Breast epithelium (tissue), 3 donors: Measurements from ENCODE around the gene CA10.

Experiments
- CTCF ChIP-seq, 3 donors: fragments of 450-650 bp; IDR thresholded peaks; one replicate each; pipeline ENCODE4 v1.5.1; 2016 to 2017; ENCODE audit warnings: antibody characterized with exemption in 3 of 3, mild to moderate bottlenecking in 3 of 3, moderate library complexity in 3 of 3
- POLR2A ChIP-seq: fragments of 450-650 bp; IDR thresholded peaks from one replicate; pipeline ENCODE4 v1.6.1; 2016; ENCODE audit warnings: antibody characterized with exemption, mild to moderate bottlenecking, moderate library complexity

GRCh38 chr17:52134641-52135040 lies 23.9 kb downstream of the CA10 start:
- TF ChIP-seq CTCF (IDR thresholded peaks at IDR 0.05): no peak
- TF ChIP-seq POLR2A: no peak
